ENCODE results near the gene CLEC20A. TPM values are rescaled to one million over a fixed set of nuclear protein-coding genes. Genes with fewer than 3 reads are reported as not detected.

The CLEC20A gene
- total RNA-seq, result 1 to 10 TPM in 1 of 2 donors, under 1 TPM in 1; 0.33 to 1.5 TPM
- polyA plus RNA-seq (2013, experiment 1 of 2), result not detected
- polyA plus RNA-seq (2013, experiment 2 of 2), result not detected
- long read RNA-seq, experiment 1, result 0 reads
- long read RNA-seq, experiment 2, partial matches to known transcripts, result 1 of 7 reads
- long read RNA-seq, experiment 2, other reads (novel, unspliced or antisense), result 5 of 7 reads
- long read RNA-seq, experiment 3, partial matches to known transcripts, result 0 of 1 reads
- long read RNA-seq, experiment 3, other reads (novel, unspliced or antisense), result 1 of 1 reads
- long read RNA-seq, experiment 4, result 0 reads

DNA sequence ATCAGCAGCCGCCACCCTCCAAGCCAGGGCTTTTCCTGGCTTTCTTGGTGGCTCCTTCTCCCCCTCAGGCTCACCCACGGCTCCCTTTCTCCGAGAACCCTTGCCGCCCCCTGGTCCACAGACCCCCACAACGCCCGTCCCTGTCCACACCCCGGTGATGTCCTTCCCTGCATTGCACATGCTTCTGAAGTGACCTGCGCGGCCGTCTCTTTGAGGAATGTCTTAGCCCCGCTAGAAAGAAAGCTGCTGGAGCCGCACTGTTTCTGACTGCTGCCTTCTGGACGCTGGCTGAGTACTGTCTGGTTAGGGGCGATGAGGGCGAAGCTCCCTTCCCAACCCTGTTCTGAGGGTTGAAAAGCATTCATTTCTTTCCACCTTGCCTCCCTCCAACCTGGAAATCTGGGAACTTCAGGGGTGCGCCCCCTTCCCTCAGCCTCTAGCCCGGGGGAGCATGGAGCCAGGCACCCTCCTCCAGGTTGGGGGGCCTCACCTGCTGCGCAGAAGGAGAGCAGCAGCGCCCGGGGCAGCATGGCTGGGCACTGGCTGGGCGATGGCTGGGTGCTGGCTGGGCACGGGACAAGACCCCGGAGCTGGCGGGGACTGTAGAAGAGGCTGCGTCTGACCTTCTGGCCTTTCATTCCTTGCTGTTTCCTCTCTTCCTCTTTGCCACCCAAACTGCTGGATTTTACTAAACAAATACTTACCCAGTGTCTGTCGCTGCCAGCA, at the start of gene CLEC20A:
Gene CLEC20A (minus strand): TSS at position 555 of the 726 bp plus-strand sequence. CDS start 25 bp downstream, at position 530.
- H3K4me1 Mint-ChIP-seq, result peaks cover 32% of the 10 kb centered on the region
- H3K27ac Mint-ChIP-seq, result peak within 1 kb of the TSS; percentile 59
- no peaks in the 10 kb centered on the region for H3K36me3 Mint-ChIP-seq (ENCODE audit: low read depth)
- Histone ChIP-seq H3K9ac (ENCODE audit: extremely low read depth, low read length, poor library complexity, severe bottlenecking) (no peak within 1 kb of the TSS), H3K27ac (ENCODE audit: low read depth, low read length) (no peak within 1 kb of the TSS), H3K9me3 (ENCODE audit: control insufficient read depth, low read length) (no peaks in the 10 kb centered on the region), H3K4me3 (ENCODE audit: low read length) (no peak within 1 kb of the TSS), H3K36me3 (ENCODE audit: control insufficient read depth, insufficient read depth, low read length) (no peaks in the 10 kb centered on the region), H3K27me3 (ENCODE audit: control insufficient read depth, insufficient read depth, low read length, poor library complexity, severe bottlenecking) (no peaks in the 10 kb centered on the region), H3K4me1 (ENCODE audit: control insufficient read depth, insufficient read depth, low read length) (peaks cover 4% of the 10 kb centered on the region)
- TF ChIP-seq, protein P1, sequence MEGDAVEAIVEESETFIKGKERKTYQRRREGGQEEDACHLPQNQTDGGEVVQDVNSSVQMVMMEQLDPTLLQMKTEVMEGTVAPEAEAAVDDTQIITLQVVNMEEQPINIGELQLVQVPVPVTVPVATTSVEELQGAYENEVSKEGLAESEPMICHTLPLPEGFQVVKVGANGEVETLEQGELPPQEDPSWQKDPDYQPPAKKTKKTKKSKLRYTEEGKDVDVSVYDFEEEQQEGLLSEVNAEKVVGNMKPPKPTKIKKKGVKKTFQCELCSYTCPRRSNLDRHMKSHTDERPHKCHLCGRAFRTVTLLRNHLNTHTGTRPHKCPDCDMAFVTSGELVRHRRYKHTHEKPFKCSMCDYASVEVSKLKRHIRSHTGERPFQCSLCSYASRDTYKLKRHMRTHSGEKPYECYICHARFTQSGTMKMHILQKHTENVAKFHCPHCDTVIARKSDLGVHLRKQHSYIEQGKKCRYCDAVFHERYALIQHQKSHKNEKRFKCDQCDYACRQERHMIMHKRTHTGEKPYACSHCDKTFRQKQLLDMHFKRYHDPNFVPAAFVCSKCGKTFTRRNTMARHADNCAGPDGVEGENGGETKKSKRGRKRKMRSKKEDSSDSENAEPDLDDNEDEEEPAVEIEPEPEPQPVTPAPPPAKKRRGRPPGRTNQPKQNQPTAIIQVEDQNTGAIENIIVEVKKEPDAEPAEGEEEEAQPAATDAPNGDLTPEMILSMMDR (conservative IDR thresholded peaks at IDR 0.05), result no peak
- DNase-seq, result peak; percentile 44
- H3K9me3 Mint-ChIP-seq, result no peaks in the 10 kb centered on the region
- no peak within 1 kb of the TSS for H3K4me3 Mint-ChIP-seq
- H3K27me3 Mint-ChIP-seq (ENCODE audit: insufficient read depth), result peaks cover 5% of the 10 kb centered on the region
- WGBS, 2 experiments (ENCODE audit: insufficient coverage in 1 of 2, insufficient read length in 1 of 2), result 93 to 94% methylated on average over 17 to 26 of the region's 26 CpGs

DNA sequence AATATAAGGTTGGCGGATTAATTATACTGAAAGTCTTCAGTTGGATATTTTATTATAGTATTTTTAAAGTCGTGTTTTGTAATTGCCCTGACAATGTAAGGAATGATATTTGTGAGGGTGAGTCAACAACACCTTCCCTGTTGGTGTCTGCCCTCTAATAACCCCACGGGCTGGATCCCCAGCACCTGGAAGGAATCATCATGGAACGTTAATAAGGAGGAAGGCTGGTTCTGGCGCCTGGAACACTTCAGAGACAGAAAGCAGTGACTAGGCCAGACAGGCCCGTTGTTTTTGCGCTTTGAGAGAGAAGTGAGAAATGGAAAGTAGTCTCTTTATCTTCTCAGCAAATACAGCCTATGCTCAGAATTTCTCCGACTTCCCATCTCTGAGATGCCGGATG, 47.8 kb upstream of the CLEC20A start:
- 93 to 94% methylated on average over 5 to 9 of the region's 9 CpGs for WGBS, 2 experiments (ENCODE audit: insufficient coverage in 1 of 2, insufficient read length in 1 of 2)
- H3K27ac ChIP-seq (ENCODE audit: low read depth, low read length), result no peak overlapping the region
- no peaks in the 10 kb centered on the region for H3K9me3 ChIP-seq (ENCODE audit: control insufficient read depth, low read length)
- TF ChIP-seq, protein P1 (conservative IDR thresholded peaks at IDR 0.05), result no peak
- DNase-seq, result no peak
- H3K9ac ChIP-seq (ENCODE audit: extremely low read depth, low read length, poor library complexity, severe bottlenecking), result no peak overlapping the region
- H3K4me3 ChIP-seq (ENCODE audit: low read length), result no peak overlapping the region
- no peaks in the 10 kb centered on the region for H3K36me3 ChIP-seq (ENCODE audit: control insufficient read depth, insufficient read depth, low read length)
- Mint-ChIP-seq H3K36me3 (ENCODE audit: low read depth) (peaks cover 23% of the 10 kb centered on the region), H3K27me3 (ENCODE audit: insufficient read depth) (peaks cover 3% of the 10 kb centered on the region), H3K4me1 (peaks cover 13% of the 10 kb centered on the region), H3K9me3 (no peaks in the 10 kb centered on the region), H3K4me3 (no peak overlapping the region), H3K27ac (no peak overlapping the region)
- H3K4me1 ChIP-seq (ENCODE audit: control insufficient read depth, insufficient read depth, low read length), result no peaks in the 10 kb centered on the region
- H3K27me3 ChIP-seq (ENCODE audit: control insufficient read depth, insufficient read depth, low read length, poor library complexity, severe bottlenecking), result no peaks in the 10 kb centered on the region

DNA sequence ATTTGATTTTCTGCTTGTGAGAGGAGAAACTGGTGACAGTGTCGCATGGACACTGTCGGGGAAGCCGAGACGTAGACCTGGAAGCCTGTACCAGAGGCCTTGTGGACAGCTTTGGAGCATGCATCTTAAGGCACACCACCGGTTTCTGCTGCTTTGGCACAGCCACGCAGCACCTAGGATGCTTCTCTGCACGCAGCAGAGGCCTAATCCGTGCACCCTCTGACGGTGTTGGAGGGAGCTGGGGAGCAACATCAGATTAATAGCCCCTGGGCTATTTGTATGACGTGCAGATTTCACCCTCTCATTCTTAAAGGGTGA, 46.5 kb upstream of the CLEC20A start:
- peak overlapping the region; percentile 98 for H3K4me3 ChIP-seq (ENCODE audit: low read length)
- no peaks in the 10 kb centered on the region for H3K9me3 ChIP-seq (ENCODE audit: control insufficient read depth, low read length)
- Mint-ChIP-seq H3K9me3 (no peaks in the 10 kb centered on the region), H3K27me3 (ENCODE audit: insufficient read depth) (peaks cover 3% of the 10 kb centered on the region), H3K36me3 (ENCODE audit: low read depth) (peaks cover 16% of the 10 kb centered on the region), H3K27ac (peak overlapping the region; percentile 85), H3K4me3 (peak overlapping the region; percentile 88), H3K4me1 (peaks cover 13% of the 10 kb centered on the region)
- no peaks in the 10 kb centered on the region for H3K27me3 ChIP-seq (ENCODE audit: control insufficient read depth, insufficient read depth, low read length, poor library complexity, severe bottlenecking)
- H3K36me3 ChIP-seq (ENCODE audit: control insufficient read depth, insufficient read depth, low read length), result no peaks in the 10 kb centered on the region
- peak overlapping the region; percentile 91 for H3K27ac ChIP-seq (ENCODE audit: low read depth, low read length)
- H3K9ac ChIP-seq (ENCODE audit: extremely low read depth, low read length, poor library complexity, severe bottlenecking), result peak overlapping the region; percentile 51
- DNase-seq, result no peak
- TF ChIP-seq, protein P1 (conservative IDR thresholded peaks at IDR 0.05), result no peak
- WGBS, 2 experiments (ENCODE audit: insufficient coverage in 1 of 2, insufficient read length in 1 of 2), result 8 to 17% methylated on average over 7 to 10 of the region's 10 CpGs
- H3K4me1 ChIP-seq (ENCODE audit: control insufficient read depth, insufficient read depth, low read length), result no peaks in the 10 kb centered on the region

Data from endodermal cell (in vitro differentiated cells).